GM18511 (cell line): ENCODE data around the gene AFAP1L2.

ENCODE experiments used
- ATAC-seq: cut with Tn5 transposase; IDR thresholded peaks from one replicate; pipeline ENCODE4 v1.9.1; 2021; ENCODE audit warnings: mild to moderate bottlenecking, moderate library complexity; ENCODE audit not compliant: unreplicated experiment

The AFAP1L2 gene, protein sequence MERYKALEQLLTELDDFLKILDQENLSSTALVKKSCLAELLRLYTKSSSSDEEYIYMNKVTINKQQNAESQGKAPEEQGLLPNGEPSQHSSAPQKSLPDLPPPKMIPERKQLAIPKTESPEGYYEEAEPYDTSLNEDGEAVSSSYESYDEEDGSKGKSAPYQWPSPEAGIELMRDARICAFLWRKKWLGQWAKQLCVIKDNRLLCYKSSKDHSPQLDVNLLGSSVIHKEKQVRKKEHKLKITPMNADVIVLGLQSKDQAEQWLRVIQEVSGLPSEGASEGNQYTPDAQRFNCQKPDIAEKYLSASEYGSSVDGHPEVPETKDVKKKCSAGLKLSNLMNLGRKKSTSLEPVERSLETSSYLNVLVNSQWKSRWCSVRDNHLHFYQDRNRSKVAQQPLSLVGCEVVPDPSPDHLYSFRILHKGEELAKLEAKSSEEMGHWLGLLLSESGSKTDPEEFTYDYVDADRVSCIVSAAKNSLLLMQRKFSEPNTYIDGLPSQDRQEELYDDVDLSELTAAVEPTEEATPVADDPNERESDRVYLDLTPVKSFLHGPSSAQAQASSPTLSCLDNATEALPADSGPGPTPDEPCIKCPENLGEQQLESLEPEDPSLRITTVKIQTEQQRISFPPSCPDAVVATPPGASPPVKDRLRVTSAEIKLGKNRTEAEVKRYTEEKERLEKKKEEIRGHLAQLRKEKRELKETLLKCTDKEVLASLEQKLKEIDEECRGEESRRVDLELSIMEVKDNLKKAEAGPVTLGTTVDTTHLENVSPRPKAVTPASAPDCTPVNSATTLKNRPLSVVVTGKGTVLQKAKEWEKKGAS

DNA sequence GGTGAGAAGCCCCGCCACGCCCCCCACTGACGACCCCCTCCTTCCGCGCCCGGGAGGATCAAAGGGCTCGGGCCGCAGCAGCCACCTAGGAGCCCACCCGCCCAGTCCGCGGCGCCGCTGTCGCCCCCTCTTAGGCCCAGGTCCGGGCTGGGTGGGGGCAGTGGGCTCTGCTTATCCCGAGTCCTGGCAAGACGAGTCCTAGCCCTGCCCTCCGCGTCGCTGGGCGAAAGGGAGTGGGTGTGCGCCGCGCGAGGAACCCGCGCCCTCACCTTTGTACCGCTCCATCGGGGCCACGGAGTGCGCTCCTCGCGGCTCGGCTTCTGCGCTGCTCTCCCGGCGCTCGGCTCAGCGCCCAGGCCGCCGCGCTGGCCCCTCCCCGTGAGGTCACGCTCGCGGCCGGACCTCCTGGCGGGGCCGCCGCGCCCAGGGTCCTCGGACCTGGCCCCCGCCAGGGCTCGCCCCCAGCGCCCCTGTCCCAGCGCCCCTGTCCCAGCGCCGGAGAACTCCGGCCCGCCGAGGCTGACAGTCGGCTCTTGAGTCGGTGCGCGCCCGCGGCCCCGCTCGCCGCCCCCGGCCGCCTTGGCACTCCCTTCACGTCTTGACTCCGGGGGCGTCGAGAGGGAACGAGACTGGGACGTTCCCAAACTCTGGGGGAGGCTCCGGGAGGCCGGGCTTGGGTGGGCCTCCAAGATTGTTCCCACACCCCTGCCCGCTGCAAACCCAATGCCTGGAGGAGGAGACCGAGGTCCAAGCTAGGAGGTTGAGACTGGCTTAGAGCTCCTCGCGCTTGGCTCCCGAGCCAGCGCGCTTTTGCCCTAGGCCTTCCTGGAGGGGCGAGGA is at the start of gene AFAP1L2:
Gene AFAP1L2, minus strand, starts transcription at position 332 of the 840 bp plus-strand sequence. Its CDS starts 47 bp downstream, at position 285.
- no peak for ATAC-seq

DNA sequence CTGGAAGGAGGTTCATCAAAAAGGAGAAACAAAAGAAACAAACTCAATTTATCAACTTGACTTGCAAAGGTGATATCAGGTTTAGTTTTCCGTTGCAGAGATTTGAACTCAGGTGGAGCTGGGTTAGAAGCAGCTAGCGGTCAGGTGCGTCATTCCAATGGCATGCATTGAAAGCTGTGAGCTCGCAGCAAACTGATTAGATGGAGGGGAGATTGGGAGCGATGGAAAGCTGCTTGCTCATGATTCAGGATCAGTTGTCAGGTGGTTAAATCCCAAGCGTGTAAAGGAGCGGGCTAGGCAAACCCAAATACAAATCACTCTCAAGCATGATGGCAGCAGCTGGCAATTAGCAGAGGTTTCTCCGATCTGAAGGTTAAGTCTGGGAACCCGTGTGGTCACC is 49.3 kb upstream of the AFAP1L2 start:
- ATAC-seq, result no peak

DNA sequence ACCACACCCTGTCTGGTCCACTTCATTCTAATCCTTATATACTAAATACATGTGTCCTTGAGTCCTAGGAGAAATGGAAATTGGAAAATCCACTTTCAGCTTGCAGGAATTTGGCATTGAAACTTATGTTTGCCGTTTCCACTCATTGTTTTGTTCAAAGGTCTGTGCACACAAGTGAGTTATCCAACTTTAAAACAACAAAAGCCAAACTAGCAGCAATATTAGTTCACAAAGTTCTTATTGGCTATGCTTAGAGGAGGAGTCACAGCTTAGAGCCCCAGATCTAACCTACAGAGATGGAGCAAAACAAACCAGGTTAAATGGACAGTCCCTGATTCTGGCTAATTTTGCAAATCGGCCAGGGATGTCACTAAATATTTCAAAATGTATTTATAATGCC is 44.6 kb upstream of the AFAP1L2 start:
- no peak for ATAC-seq

DNA sequence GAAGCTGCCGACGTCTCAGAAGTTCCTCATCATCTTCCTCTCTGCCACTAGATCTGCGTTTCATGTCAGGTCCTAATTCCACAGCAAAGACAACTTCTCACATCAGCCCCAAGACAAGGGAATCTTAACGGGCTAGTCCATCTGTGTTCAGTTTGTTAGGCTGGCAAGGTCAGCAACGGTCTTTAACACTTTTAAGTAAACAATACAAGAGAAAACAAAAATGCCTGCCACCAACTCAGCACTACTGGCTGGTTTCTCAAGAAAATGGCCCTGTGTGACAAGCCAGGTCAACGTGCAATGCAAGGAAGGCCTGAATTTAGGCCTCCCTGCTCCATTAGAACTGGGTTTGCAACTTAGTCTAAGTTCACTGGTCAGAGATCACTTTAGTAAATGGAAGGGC is 41.0 kb upstream of the AFAP1L2 start:
- ATAC-seq, result no peak

DNA sequence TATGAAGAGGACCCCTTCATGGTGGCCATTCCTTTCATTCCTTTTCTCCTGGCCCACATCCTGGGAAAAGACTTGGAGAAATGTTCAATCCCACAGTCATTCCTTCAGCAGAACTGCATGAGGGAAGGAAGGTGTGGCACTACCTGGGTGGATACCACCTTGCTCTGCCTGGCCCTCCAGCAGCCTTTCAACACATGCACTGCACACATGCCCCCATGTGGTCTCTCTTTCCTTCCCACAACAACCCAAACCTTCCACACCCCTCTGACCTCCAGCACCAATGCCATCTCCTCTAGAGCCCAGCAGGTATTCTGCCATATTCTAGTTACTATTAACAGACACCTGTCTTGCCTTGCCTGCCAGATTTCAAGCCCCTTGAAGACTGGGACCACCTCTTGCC is 40.5 kb upstream of the AFAP1L2 start:
- ATAC-seq, result no peak

DNA sequence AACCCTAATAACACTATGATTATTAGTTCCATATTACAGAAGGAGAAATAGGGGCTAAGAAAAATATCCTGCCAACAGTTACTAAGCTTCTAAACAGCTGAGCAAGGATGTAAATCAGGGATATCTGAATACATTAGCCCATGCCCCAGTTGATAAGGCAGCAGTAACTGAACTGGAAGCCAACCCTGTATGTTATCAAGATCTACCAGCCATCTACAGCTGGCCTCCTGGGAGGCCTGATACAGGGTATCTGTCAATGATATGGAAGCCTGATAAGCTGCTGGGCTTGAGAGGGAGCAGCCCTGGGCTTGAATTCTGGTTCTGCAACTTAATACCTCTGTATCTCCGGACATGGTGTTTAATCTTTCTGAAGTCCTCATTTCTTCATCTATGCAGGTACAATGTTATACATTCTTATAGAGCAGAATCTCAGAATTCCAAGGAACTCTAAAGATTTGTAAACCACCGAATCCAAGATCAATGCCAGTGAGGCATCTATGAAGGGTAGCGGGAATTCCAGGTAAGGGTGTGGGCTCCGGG is 37.9 kb upstream of the AFAP1L2 start:
- ATAC-seq, result no peak

DNA sequence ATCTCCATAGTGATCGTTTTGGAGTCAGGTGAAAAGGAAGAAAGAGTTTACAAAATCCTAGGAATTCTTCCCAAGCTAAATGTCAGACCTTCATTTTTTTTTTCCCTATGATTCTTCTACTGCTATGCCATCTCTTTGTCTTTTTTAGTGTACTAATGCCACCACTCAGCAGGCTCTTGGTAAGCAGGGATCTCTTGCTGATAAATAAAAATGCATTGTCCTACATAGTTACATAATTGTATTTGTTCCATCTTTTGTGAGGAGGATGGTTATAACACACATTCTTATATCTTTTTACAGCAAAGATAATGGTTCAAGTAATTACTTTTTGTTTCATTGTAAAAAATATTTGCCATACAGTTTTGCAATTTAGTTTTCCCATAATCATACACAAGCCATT is 36.8 kb upstream of the AFAP1L2 start:
- no peak for ATAC-seq

DNA sequence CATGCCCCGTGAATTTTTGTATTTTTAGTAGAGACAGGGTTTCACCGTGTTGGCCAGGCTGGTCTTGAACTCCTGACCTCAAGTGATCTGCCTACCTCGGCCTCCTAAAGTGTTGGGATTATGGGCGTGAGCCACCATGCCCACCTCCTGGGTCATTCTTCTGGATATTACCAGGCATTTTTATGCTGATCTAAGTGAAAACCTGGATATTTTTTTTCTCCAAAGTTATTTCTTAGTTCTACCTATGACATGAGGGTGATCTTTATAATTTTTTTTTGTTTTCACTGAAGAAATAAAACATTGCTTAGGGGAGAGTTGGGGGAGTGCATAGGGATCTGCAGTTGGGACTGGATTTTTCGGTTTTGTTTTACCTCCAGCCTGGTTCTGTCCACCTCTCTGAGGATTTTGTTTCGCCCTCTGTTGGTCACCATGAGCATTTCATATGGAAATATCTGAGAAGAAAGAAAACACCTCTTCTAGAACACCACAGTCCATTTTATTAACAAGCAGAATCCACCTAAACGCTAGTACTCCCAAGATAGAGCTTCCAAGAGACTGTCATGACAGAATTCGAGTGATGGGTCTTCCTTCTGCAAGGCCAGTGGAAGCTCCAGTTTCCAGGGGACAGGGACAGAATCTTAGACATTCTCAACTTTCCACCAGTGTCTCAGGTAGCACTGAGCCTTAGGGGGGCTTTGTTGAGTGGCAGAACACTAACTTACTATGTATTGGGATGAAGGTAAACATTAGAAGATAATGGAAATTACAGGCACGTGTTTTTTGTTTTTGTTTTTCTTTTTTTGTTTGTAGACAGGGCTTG is 33.4 kb upstream of the AFAP1L2 start:
- no peak for ATAC-seq

DNA sequence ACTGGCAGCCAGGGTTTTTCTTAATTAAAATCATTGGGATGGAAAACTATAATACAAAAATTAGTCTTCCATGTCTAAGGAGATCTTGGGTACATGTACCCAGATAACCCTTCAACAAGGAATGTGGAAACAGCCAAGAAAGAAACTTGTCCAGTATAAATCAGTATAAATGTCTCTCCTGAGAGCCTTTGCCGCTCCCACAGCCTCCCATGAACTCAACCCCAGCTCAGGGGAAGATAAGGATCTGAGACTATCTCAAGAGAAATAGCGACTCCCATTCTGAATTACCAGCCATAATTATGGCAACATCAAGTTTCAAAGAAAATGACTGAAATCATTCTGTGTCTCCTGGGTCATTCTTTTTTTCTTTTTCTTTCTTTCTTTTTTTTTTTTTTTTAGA is 32.6 kb upstream of the AFAP1L2 start:
- ATAC-seq, result no peak

DNA sequence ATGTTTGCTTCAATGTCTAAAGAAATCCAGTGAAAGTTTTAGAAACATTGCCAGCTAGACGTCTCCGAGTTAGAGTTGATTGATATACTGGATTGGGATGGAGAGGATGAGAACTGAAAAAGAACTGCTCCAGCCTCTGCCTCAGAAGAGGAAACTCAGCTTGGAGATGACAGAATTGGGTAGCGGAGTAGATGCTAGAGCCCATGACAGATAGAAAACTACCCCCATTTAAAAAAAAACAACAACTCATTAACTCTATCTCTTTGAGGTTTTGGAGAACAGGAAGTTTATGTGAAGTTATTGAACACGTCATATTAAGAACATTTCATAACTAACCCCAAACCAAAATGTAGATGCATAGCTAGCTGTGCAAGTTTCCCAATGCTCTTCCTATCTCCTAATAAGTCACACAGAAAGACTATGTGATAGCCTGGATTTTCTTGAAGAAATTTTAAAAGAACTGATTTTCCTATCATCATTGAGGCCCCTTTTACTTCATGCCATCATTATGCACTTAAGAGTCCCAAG is 28.3 kb upstream of the AFAP1L2 start:
- ATAC-seq, result no peak

DNA sequence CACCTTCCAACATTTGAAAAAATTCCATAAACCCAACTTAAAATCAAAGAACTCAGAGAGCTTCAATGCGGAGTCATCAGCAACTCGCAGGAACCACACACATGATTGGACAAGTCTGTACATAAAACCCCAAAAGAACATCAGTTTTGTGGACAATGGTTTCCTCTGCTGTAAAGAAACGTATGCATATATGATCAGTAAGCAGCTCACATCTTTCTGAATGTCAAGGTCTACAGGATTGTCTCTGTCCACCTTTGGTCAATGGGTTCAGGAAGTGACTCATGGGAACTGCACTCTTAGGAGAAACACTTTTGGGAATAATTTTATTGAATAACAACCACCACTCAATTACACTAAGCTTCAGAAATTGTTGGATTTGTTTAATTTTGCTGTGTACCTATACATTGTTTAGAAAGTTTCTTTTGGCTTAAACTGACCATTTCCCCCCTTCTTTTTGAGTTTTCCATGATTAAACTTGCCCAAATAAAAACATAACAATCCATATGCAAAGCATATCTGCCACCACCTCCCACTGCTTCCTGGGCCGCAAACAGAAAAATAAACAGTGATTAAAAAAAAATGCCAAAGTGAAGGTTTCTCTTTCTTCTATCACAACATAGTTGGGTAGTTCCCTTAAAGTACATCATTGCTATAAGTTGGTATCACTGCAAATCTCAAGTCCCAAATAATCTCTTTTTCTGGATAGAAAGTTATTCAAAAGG is 27.3 kb upstream of the AFAP1L2 start:
- no peak for ATAC-seq

DNA sequence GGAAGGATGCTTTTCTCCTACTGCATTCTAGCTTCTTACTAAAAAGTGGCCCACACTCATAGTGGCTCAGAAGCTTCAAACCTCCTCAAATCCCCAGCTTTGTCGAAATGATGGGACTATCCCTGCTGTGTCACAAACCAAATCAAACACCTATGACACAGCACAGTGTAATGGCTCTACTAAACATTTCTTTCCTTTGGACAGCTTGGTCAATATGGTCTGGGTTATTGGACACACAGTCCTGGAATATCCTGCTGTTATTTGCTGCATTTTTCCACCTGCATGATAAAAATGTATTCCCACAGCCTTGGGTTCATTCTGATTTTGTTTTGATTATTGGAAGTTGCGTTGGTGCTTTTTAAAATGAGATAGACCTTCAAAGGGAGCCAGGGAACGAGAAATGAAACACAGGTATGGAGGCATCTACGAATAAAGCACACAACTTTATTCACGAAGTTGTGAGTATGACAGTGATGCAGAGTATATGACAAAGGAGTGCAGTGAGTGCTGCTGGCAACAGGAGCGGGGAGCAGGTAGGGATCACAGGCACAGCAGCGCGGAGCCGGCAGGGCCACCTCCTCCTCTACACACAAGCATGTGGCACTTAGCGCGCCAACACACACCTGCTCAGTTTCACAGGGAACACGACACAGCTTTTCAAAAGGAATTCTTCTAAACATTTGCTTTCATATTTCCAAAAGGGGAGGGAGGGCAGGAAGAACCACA is 26.5 kb upstream of the AFAP1L2 start:
- ATAC-seq, result no peak

DNA sequence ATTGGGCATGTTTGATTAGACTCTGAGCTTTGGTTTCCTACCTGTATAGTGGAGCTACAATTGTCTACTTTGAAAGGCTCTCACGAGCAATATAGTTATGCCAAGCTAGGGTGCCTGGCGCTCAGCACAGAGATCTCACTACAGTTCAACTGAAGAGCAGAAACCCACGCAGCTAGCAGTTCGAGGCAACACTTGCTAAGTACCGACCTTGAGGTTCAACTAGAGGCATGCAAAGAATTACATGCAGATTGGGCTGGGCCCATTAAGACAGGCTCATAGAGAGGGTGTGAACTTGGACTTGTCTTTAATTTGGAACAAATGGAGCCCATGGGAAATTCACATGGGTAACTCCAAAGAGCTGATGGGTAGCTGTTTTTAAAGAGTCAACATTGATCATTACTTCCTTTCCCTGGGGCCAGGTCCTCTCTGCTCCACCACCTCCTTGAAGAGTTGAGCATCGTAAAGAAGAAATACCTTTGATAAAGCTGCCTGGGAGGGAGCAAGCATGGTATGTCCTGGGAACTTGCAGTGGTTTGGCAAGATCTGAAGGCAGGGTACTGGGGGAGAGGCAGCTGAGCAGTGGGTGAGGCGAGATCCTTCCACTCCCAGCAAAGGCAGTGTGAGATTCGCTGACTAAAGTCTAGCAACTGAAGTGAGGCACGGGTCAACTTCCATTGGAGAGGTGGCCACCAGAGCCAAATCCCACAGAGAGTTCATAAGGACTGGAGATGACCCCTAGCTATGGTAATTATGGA is 25.5 kb upstream of the AFAP1L2 start:
- no peak for ATAC-seq

DNA sequence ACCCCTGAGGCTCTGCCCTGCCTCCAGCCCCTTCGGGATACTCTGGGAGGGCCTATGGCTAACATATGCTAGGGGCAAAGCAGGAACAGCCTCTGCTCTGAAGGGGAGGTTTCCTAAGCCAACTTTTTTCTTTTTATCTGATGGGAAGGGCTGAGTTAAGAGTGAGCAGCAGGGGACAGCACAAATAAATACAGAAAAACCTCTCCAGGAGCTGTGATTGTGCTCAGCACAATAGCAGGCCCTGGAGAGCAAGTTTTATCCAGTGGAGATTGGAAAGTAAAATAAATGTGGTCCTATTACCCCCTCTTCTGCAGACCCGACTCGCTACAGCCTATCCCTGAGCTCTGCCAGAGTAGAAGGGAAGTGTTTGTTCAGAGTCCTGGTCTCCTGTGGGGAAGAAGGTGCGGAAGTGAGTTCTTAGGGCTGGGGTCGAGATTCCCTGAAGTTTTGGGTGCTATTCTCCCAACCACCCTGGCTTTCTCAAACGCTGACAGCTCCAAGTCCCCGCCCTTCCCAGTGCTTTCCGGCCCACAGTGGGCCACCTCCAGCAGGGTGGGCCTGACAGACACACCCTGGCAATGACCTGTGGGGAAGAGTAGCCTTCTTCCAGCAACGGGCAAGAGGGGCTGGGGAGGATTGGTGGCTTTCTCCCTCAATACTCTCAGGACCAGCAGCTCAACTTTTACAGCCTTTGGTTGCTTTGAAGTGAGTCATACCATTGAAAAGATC is 23.0 kb upstream of the AFAP1L2 start:
- ATAC-seq, result no peak

DNA sequence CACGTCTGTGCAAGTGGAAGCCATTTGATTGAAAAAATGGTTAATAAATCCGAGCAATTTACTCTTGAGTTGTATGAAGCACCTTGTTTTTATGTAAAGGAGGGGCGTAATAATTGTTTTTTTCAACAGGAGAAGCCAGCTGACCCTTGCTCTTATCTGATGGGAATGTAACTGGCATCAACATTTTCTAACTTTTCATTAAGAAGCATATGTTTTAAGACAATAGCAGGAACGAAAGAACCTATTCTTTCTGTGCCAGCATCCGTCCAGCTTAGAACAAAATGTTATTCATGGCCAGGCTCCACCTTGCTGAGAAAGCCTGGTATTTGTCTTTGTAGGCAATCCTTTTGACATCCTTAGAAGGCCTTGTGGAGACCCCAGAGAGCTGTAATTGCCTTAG is 22.2 kb upstream of the AFAP1L2 start:
- no peak for ATAC-seq

DNA sequence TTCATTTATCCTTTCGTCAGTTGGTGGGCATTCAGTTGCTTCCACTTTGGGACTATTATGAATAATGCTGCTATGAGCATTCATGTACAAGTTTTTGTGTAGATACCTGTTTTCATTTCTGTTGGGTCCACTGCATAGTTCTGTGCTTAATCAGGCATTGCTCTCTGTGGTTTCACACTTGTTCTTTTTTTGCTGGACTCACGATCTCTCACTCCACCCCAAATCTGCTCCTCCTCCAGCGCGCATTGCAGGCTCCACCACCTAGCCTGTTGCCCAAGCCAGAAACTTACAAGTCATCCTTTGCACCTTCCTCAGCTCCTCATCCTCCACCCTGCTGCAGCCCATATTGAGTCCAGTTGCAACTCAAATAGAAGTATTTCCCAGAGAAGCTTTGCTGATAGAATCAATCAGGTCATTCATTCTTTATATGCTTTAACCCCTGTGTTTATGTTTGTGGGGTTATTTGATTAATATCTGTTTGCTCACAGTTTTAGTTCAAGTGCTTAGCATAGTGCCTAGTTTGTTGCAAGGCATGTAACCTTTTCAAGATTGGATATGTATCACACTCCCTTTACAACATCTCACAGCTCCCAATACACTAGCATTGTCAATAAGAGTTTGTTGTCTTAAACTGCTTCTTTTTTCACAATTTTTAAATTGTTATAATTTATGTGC is 16.6 kb upstream of the AFAP1L2 start:
- ATAC-seq, result peak; percentile 84

DNA sequence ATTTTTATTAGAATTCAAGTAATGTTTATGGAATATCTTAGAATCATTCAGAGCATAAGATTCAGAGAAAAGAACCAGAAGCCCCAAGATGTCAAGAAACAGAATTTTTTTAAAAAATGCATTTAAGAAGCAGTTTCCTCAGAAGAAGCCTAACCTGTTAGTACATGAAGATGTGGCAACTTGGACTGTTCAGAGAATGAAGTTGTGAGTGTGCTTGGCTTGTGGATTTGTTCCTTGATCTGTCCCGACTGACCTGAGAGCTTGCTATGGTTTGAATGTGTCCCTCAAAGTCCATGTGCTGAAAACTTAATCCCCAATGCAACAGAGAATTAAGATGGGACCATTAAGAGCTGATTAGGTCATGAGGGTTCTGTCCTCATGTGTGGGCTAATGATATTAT is 13.8 kb upstream of the AFAP1L2 start:
- no peak for ATAC-seq
